Right lung (tissue), 5 donors: ENCODE measurements around the gene B3GNT5. TPM values are rescaled to one million over a fixed set of nuclear protein-coding genes. Genes with fewer than 3 reads are reported as not detected.

Source experiments
- DNase-seq, 2 donors: peaks; one replicate each; pipeline ENCODE4 v3.0.0-alpha.2; 2013
- polyA plus RNA-seq, 5 donors: library from polyadenylated mRNA; unstranded; fragments of 120-200 nt; gene quantifications; one replicate each; pipeline versions ENCODE4 v1.2.1 to v1.2.3, GENCODE V29; 2013; ENCODE audit warnings: inconsistent platforms in 1 of 5, low replicate concordance in 1 of 5; ENCODE audit not compliant: insufficient read length in 5 of 5, insufficient read depth in 1 of 5

Gene B3GNT5
- polyA plus RNA-seq, 5 donors = 18.1 to 31.5 (median 25.7) TPM

DNA sequence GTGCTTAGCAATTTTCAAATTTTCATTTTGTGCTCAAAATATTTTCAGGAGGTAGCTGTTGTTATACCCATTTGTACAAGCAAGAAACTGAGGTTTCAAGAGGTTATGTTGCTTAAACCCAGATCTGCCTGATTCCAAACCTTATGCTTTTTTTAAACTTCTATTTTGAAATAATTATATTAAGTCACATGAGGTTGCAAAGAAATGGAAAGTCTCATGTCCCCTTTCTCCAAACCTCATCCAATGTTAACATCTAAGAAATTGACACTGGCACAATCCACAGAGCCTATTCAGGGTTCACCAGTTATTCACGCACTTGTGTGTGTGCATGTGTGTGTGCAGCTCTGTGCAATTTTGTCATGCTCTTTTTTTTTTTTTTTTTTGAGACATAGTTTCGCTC lies 35.1 kb downstream of the B3GNT5 start:
- no peak for DNase-seq

DNA sequence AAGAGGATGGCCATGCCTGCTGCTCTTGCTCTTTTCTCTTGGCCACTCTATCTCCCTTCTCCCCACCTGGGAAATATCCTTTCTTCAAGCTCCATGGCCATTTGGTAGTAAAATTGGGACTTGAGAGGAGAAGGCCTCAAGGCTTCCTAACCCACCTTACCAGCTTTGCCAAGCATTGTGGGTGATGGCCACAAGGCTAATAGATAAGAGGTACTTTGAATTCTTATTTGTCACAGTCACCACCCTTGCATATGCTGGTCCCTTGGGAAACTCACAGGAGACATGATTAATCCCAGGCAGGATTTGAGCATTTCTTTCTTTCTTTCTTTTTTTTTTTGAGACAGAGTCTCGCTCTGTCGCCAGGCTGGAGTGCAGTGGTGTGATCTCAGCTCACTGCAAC lies 37.2 kb downstream of the B3GNT5 start:
- DNase-seq = no peak

- DNase-seq = no peak
These were observed 38.5 kb downstream of the B3GNT5 start for GRCh38 chr3:183291497-183292031.

GRCh38 chr3:183293966-183294365 lies 40.9 kb downstream of the B3GNT5 start:
- DNase-seq = no peak

- no peak for DNase-seq
These were observed 42.2 kb downstream of the B3GNT5 start for GRCh38 chr3:183295211-183295610.

GRCh38 chr3:183296944-183297343 lies 43.9 kb downstream of the B3GNT5 start:
- no peak for DNase-seq

- no peak for DNase-seq
These were observed 45.7 kb downstream of the B3GNT5 start for GRCh38 chr3:183298701-183299153.

GRCh38 chr3:183299976-183300375 lies 46.9 kb downstream of the B3GNT5 start:
- DNase-seq = no peak

DNA sequence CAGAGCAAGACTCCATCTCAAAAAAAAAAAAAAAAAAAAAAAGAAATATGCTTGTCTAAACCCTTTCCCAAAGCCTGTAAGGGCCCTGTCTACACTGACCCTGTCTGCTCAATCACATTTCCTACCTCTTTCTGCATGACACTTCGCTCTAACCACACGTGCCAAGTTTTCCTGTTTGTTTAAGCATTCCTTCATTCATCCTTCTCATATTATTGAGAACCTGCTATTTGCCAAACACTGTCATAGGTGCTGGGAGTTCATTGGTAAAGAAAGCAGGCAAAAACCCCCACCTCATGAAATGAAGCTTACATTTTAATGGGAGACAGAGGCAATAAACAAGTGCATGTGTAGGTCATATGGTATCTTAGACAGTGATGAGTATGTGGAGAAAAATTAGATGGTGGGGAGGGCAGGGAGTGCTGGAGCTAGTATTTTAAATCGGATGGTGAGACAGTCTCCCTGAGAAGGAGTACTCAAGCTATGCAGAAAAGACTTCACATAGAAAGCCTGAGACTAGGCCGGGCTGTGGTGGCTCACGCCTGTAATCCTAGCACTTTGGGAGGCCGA lies 48.0 kb downstream of the B3GNT5 start:
- no peak for DNase-seq

DNA sequence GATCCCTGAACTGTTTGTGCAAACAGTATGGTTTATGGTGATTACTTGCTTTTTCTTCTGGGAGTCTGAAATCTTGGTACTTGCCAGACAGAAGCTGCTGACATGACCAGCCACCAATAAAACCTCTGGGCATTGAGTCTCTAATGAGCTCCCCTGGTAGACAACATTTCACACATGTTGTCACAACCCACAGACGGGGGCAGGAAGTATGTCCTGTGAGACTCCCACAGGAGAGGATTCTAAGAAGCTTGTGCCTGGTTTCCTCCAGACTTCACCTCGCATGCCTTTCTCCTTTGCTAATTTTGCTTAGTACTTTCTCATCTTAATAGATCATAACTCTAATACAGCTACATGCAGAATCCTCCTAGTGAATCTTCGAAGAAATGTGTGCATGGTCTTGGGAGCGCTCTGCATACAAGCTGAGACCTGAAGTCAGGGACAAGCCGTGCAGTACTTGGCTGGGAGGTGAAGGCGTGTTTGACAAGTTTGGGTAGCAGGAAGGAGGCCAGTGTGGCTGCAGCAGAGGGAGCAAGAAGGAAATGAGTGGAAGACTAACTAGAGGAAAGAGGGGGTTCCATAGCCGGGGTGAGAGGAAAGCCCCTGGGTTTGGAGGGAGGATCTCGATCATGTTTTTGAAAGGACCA lies 49.0 kb downstream of the B3GNT5 start:
- DNase-seq = no peak

GRCh38 chr3:183303690-183304089 lies 50.6 kb downstream of the B3GNT5 start:
- DNase-seq = no peak

GRCh38 chr3:183306798-183307671 lies 54.0 kb downstream of the B3GNT5 start:
- peak; percentile 61 to 69 for DNase-seq

DNA sequence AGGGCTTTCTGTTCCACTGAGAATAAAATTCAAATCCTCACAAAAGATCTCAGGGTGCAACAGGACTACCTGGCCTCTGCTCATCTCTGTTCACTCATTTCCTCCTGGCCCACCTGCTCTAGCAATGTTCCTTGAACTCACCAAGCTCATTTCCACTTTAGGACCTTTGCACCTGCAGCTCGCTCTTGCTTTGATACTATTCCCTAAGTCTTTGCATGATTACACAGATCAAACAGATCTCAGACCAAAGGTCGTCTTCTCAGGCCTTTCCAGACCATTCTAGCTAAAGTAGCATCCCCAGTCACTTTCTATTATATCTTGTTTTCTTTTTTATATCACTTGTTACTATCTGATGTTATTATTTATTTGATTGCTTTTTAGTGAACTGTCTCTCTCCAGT lies 54.7 kb downstream of the B3GNT5 start:
- no peak for DNase-seq

DNA sequence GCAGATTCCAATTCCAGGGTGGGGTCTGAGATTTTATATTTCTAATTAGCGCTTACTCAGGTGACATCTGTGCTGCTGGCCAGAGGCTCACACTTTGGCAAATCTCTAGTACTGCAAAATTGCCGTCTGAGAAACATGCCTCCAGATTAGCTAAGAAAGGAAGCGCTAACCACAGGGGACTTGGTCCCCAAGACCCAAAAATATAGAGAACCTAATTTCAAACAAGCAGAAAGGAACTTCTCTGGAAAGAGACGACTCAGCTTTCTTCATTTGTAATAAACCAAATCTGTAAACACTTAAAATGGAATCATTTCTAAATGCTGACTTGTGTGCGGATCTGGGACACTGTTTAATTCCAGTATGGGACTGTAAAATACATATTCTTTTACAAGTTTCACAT lies 55.7 kb downstream of the B3GNT5 start:
- DNase-seq = no peak

GRCh38 chr3:183309276-183309675 lies 56.2 kb downstream of the B3GNT5 start:
- DNase-seq = no peak

DNA sequence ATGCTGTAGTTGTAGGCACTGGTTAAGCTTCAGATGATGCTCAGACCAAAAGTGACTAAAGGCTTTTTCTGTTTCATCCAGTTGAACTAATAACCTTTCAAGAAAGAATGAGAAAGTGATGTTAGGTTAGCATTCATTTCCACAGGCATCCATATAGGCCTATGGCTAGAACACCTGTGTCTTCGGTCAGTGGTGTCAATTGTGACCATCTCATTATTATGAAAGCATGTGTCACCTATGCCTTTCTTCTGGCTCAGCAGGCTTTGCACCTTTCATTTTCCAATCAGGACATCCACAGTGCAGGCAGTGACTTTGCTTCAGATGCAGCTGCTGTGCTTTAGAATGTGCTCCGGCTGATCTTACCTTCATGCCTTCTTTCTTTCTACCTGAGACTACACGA lies 57.9 kb downstream of the B3GNT5 start:
- DNase-seq = no peak

GRCh38 chr3:183312433-183312832 lies 59.4 kb downstream of the B3GNT5 start:
- no peak for DNase-seq

GRCh38 chr3:183313351-183313750 lies 60.3 kb downstream of the B3GNT5 start:
- DNase-seq = no peak

GRCh38 chr3:183313764-183314163 lies 60.7 kb downstream of the B3GNT5 start:
- DNase-seq = no peak

DNA sequence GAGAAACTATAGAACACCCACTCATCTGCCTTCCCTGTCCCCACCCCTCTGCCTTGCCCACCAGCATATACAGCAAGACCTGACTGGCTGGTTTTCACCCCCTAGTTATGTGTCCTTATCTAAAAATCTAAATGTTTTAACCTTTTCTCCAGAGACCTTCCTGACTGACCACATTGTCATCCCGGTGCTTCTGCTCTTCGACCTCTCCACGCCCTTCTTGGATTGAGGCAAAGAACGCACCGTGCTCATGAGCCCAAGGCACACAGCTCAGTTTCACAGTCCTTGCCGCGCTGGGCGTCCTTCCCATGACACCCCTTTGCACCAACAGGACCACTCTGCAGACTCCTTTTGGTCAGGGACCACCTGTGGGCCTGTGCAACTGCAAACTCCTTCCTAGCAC lies 62.7 kb downstream of the B3GNT5 start:
- no peak for DNase-seq

DNA sequence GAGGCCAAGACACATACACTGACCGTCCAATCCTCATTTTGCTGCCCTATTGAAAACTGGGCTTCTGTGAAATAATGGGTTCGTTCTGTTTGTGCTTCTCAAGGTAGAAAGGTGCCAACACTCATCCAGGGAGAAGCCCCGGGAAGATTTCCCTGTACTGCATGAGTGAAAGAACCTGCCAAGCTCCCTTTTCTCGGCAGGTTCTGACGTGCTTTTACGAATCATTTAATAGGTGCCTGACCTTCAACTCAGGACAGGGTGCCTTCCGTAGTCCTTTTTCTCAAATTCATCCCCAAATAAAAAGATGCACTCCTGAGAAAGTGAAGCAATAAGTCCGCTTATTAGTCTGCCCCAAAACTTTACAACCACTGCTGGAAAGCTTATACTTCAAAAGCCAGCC lies 64.2 kb downstream of the B3GNT5 start:
- no peak for DNase-seq
